GM19395 (cell line): ENCODE results near the gene TMC3.
"Not testable (repeated sequence)": the region's sequence is repeated elsewhere in the genome, so short reads cannot be mapped to it uniquely, and the experiment has no call there.

ENCODE experiments used
- ATAC-seq: cut with Tn5 transposase; IDR thresholded peaks from one replicate; pipeline ENCODE4 v1.9.1; 2021; ENCODE audit warnings: mild to moderate bottlenecking, moderate library complexity; ENCODE audit not compliant: unreplicated experiment

Gene TMC3

GRCh38 chr15:81373775-81374395 is at the start of gene TMC3:
TMC3 (minus strand) TSS chr15:81374213; CDS start chr15:81374077, 136 bp downstream.
- ATAC-seq, result no peak

- ATAC-seq, result no peak
Measured at GRCh38 chr15:81421461-81421860, 47.4 kb upstream of the TMC3 start.

DNA sequence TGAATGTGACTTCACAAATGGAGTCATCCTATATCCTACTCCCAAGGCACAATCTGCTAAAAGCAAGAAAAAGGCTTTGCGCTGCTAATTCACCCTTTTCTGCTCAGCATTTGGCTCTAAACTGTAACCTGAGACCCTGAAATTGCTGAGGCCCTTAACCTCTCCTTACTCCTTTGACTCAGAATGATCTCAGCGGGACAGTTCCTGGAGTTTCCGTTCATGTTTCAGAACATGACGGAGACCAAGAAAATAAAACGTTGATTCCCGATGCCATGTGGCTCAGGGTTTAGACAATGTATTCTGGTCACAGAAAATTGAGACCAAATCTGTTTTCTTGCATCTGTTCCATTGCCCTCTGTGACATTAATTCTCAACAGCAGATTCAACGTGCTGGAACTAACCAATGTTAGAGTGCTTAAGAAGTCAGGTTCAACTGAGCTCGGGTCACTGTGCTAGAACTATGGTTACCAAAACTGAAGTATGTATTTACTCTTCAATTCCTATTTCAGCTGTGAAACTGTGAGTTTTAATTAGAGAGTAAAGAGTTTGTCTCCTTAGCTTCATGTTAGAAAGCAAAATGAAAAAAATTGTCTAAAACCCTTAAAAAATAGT is 45.4 kb upstream of the TMC3 start:
- no peak for ATAC-seq

- ATAC-seq, result no peak
Measured at GRCh38 chr15:81418891-81419290, 44.9 kb upstream of the TMC3 start.

- no peak for ATAC-seq
Measured at GRCh38 chr15:81418444-81418843, 44.4 kb upstream of the TMC3 start.

GRCh38 chr15:81414274-81414968 is 40.4 kb upstream of the TMC3 start:
- ATAC-seq, result not testable (repeated sequence)

- no peak for ATAC-seq
Measured at GRCh38 chr15:81413851-81414250, 39.8 kb upstream of the TMC3 start.

GRCh38 chr15:81411969-81412633 is 38.1 kb upstream of the TMC3 start:
- ATAC-seq, result no peak

DNA sequence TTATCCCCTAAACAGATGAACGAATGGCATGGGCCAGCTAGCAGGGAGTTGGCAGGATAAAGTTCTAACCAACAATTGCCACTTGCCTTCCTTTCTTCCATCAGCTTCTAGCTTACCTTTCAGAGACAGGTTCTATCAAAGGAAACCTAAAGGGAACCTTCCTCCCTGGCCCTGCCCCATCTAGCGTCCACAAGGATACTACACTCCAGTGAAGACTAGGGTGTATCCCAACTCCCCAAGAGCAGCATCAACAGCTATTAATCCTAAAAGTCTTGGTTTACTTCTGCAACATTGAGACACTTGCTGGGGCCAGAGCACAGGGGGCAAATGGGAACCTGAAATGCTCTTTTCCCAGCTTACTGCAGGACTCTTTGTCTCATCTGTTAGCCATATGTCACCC is 37.0 kb upstream of the TMC3 start:
- ATAC-seq, result no peak

- ATAC-seq, result no peak
Measured at GRCh38 chr15:81410318-81410753, 36.3 kb upstream of the TMC3 start.

- no peak for ATAC-seq
Measured at GRCh38 chr15:81407718-81408117, 33.7 kb upstream of the TMC3 start.

DNA sequence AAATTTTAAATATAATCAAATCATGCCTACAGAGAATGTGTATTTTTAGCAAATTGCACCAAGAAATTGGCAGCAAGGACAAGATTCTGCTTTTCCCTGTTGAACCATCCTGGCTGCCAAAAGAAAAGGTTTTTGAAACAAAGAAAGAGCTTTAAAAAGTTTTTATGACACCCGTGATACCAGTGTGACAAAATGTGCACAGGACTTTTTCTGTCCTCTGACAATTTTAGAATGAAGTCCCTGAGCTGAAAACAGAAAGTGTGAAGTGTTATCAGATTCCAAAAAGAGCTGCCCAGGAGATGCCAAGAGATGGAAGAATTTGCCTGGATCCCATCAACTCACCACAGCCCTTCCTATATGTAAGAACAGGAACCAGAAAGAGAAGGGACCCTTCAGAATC is 33.2 kb upstream of the TMC3 start:
- ATAC-seq, result no peak

- ATAC-seq, result no peak
Measured at GRCh38 chr15:81400640-81401236, 26.7 kb upstream of the TMC3 start.

GRCh38 chr15:81398910-81399551 is 25.0 kb upstream of the TMC3 start:
- no peak for ATAC-seq

DNA sequence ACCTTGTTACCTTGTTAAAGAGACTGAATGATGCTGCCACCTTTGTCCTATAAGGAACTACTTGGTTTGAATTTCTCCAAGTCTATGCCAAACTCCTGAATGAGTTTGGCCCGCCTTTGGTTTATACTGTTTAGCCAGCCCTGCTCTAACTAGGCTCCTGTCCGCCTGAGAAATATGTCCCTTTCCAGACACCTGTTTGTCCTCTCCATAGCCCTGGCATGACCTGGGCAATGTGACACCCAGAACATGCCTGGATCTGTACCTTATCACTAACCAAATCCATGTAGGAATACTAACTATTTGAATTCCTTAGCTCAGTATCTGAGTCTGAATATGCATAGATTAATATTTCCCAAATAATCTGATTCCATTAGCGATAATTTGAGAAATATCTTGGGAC is 24.4 kb upstream of the TMC3 start:
- no peak for ATAC-seq

DNA sequence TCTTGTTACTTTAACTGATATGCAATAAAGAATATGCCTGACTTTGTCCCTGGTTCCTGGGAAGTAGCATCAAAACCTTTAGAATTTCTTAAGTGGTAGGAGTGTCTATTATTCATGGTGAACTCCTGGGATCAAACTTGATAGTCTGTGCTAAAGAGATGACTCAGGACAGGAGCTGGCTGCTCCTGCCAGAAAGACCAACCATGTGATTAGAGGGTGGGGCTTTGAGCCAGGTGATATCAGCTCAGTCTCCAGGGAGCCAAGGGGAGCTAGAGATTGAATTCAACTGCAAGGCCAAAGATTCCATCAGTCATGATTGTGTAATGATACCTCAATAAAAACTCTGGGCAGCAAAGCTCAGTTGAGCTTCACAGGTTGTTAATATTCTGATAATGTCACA is 20.6 kb upstream of the TMC3 start:
- no peak for ATAC-seq

GRCh38 chr15:81391657-81392056 is 17.6 kb upstream of the TMC3 start:
- ATAC-seq, result no peak

DNA sequence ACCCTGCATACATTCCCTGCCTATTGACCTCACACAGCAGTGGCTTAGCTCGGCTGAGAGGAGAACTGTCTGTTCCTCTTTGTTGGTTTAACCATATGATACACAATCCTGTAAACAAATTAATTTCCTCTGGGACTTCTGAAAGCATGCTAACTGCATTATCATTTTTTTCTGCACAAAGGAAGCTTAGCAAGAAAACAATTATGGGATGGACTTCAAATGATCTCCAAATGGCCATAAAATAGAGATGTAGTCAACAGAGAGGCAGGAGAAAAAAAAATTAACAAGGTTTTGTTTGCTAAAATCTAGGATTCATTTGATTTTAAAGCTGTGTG is 14.4 kb upstream of the TMC3 start:
- no peak for ATAC-seq

- ATAC-seq, result no peak
Measured at GRCh38 chr15:81387621-81388435, 13.8 kb upstream of the TMC3 start.

- ATAC-seq, result no peak
Measured at GRCh38 chr15:81386947-81387346, 12.9 kb upstream of the TMC3 start.
